IMR-90 (cell line): ENCODE results near the gene EGFL7. TPM values are rescaled to one million over a fixed set of nuclear protein-coding genes. Genes with fewer than 3 reads are reported as not detected.

Experiments used
- ATAC-seq: fragments of 200-7000 bp; cut with Tn5 transposase; 2 replicates; pipeline ENCODE4 v1.9.1; 2020; ENCODE audit warnings: low read depth, mild to moderate bottlenecking, moderate library complexity
- BruUV-seq: library from RNA; stranded (reverse); fragments of 400-500 nt; replicated peaks from 2 replicates; lab custom pipeline; 2021; lab: Mats Ljungman, UMichigan
- CTCF ChIA-PET: fragments of 300-600 bp; formaldehyde crosslinking; extraction: SDS; loops from one replicate; lab custom pipeline; 2021; ENCODE audit warnings: antibody characterized with exemption; lab: Yijun Ruan, JAX
- POLR2A ChIA-PET: fragments of 300-600 bp; sonication (Branson Sonifier 250); formaldehyde crosslinking; loops from one replicate; lab custom pipeline; 2022; ENCODE audit warnings: antibody characterized with exemption; ENCODE audit not compliant: unreplicated experiment; lab: Charles Lee
- DNase-seq: peaks from one replicate; pipeline ENCODE4 v3.0.0; 2013
- H2AFZ ChIP-seq: replicated peaks from 2 replicates; pipeline ENCODE3; 2013; ENCODE audit warnings: low read length, mild to moderate bottlenecking; ENCODE audit not compliant: poor library complexity
- H2AK5ac ChIP-seq: 2 replicates; pipeline ENCODE4 v1.6.1; 2013; ENCODE audit warnings: low read depth, low read length, inconsistent platforms
- H2AK9ac ChIP-seq: replicated peaks from 2 replicates; pipeline ENCODE3; 2013; ENCODE audit warnings: mild to moderate bottlenecking, low read depth, low read length, moderate library complexity; ENCODE audit not compliant: poor library complexity
- H2BK120ac ChIP-seq: 2 replicates; pipeline ENCODE4 v1.6.1; 2013; ENCODE audit warnings: low read depth, low read length, inconsistent platforms
- H2BK15ac ChIP-seq: 3 replicates; pipeline ENCODE4 v1.6.1; 2013; ENCODE audit warnings: low read depth, low read length, inconsistent platforms
- H2BK20ac ChIP-seq: 2 replicates; pipeline ENCODE4 v1.6.1; 2013; ENCODE audit warnings: low read depth, mild to moderate bottlenecking, inconsistent platforms, low read length, moderate library complexity
- H2BK5ac ChIP-seq: 2 replicates; pipeline ENCODE4 v1.6.1; 2013; ENCODE audit warnings: mild to moderate bottlenecking, low read depth, low read length, inconsistent platforms; ENCODE audit not compliant: poor library complexity, severe bottlenecking
- H3K14ac ChIP-seq: replicated peaks from 2 replicates; pipeline ENCODE4 v1.6.1; 2013; ENCODE audit warnings: low read depth, low read length, inconsistent platforms
- H3K18ac ChIP-seq: 2 replicates; pipeline ENCODE4 v1.6.1; 2013; ENCODE audit warnings: low read depth, low read length, control low read depth
- H3K23ac ChIP-seq: 2 replicates; pipeline ENCODE4 v1.6.1; 2013; ENCODE audit warnings: low read depth, low read length, inconsistent platforms
- H3K27ac ChIP-seq: 2 replicates; pipeline ENCODE4 v1.5.1; 2013; ENCODE audit warnings: mild to moderate bottlenecking, control low read depth, low read length; ENCODE audit not compliant: insufficient read depth
- H3K27me3 ChIP-seq: 2 replicates; pipeline ENCODE4 v1.6.1; 2013; ENCODE audit warnings: low read length; ENCODE audit not compliant: control insufficient read depth, insufficient read depth
- H3K36me3 ChIP-seq: 2 replicates; pipeline ENCODE4 v1.6.1; 2013; ENCODE audit warnings: low read length, mixed read lengths; ENCODE audit not compliant: control insufficient read depth, insufficient read depth
- H3K4ac ChIP-seq: 2 replicates; pipeline ENCODE4 v1.6.1; 2013; ENCODE audit warnings: low read depth, low read length, inconsistent platforms
- H3K4me1 ChIP-seq: 2 replicates; pipeline ENCODE4 v1.6.1; 2013; ENCODE audit warnings: low read length, mixed read lengths; ENCODE audit not compliant: control insufficient read depth, insufficient read depth
- H3K4me2 ChIP-seq: 2 replicates; pipeline ENCODE4 v1.6.1; 2013; ENCODE audit warnings: low read depth, mild to moderate bottlenecking, control low read depth, low read length, moderate library complexity
- H3K4me3 ChIP-seq: 2 replicates; pipeline ENCODE4 v1.5.1; 2013; ENCODE audit warnings: low read depth, mild to moderate bottlenecking, control low read depth, low read length, moderate library complexity; ENCODE audit not compliant: insufficient read depth
- H3K56ac ChIP-seq: 2 replicates; pipeline ENCODE4 v1.6.1; 2013; ENCODE audit warnings: low read length, inconsistent platforms; ENCODE audit not compliant: insufficient read depth; ENCODE audit errors: extremely low read depth
- H3K79me1 ChIP-seq, 2 experiments: 2 replicates each; pipeline ENCODE4 v1.6.1; 2013; ENCODE audit warnings: low read length in 2 of 2, inconsistent platforms in 1 of 2, low read depth in 1 of 2
- H3K9ac ChIP-seq: 2 replicates; pipeline ENCODE4 v1.6.1; 2013; ENCODE audit warnings: low read depth, low read length, control low read depth
- H3K9me1 ChIP-seq: 2 replicates; pipeline ENCODE4 v1.6.1; 2013; ENCODE audit warnings: low read length, inconsistent platforms; ENCODE audit not compliant: insufficient read depth
- H3K9me3 ChIP-seq: 2 replicates; pipeline ENCODE4 v1.6.1; 2013; ENCODE audit warnings: low read length; ENCODE audit not compliant: control insufficient read depth, insufficient read depth
- H4K20me1 ChIP-seq: 2 replicates; pipeline ENCODE4 v1.6.1; 2013; ENCODE audit warnings: low read length, inconsistent platforms; ENCODE audit not compliant: insufficient read depth
- H4K5ac ChIP-seq: 2 replicates; pipeline ENCODE4 v1.6.1; 2013; ENCODE audit warnings: mild to moderate bottlenecking, low read depth, low read length, control low read depth
- H4K8ac ChIP-seq, 2 experiments: 2 replicates each; pipeline ENCODE4 v1.6.1; 2013; ENCODE audit warnings: low read depth in 2 of 2, low read length in 2 of 2, control low read depth in 1 of 2, inconsistent platforms in 1 of 2
- H4K91ac ChIP-seq: 2 replicates; pipeline ENCODE4 v1.6.1; 2013; ENCODE audit warnings: low read depth, low read length, inconsistent platforms; ENCODE audit not compliant: insufficient read depth
- CEBPB ChIP-seq: IDR thresholded peaks from 2 replicates; pipeline ENCODE4 v1.6.1; 2012; ENCODE audit warnings: low read depth, low read length, improper control_type of control experiment
- MAZ ChIP-seq: IDR thresholded peaks from 2 replicates; pipeline ENCODE4 v1.6.1; 2012; ENCODE audit warnings: low read depth, mild to moderate bottlenecking, low read length, improper control_type of control experiment, moderate library complexity, borderline replicate concordance
- NFE2L2 ChIP-seq: fragments of 150-350 bp; IDR thresholded peaks from 2 replicates; pipeline ENCODE4 v1.6.1; 2016; ENCODE audit warnings: low read depth, mild to moderate bottlenecking, low read length
- RAD21 ChIP-seq: IDR thresholded peaks from 2 replicates; pipeline ENCODE4 v1.6.1; 2012; ENCODE audit warnings: low read length, improper control_type of control experiment
- USF2 ChIP-seq: fragments of 150-350 bp; IDR thresholded peaks from 2 replicates; pipeline ENCODE4 v1.6.1; 2017; ENCODE audit warnings: mild to moderate bottlenecking, antibody characterized with exemption, low read length, low read depth
- WGBS, 2 experiments: methylation state at CpG; one replicate each; pipeline versions ENCODE4 v1.1.5 to v1.1.7; 2013; ENCODE audit warnings: missing lambda C conversion rate in 2 of 2; ENCODE audit not compliant: insufficient read length in 1 of 2; ENCODE audit errors: extremely low coverage in 2 of 2; 5-methylcytosine and 5-hydroxymethylcytosine counted together
- dilution Hi-C: fragments of 300-500 bp; cut with HindIII; formaldehyde crosslinking; loops from one replicate; pipeline ENCODE4 v1.14.3; 2018; ENCODE audit warnings: low sequenced_read_pairs; ENCODE audit not compliant: unreplicated experiment
- in situ Hi-C: fragments of 300-500 bp; cut with MboI; formaldehyde crosslinking; loops from 3 replicates; pipeline ENCODE4 v1.14.3; 2019; ENCODE audit warnings: low sequenced_read_pairs, inconsistent platforms, mixed read lengths
- intact Hi-C: fragments of 100-400 bp; cut with micrococcal nuclease; formaldehyde crosslinking; loops from 2 replicates; pipeline ENCODE4 v1.10.0; 2022
- polyA plus RNA-seq, 3 experiments: library from polyadenylated mRNA; depleted of rRNA; stranded (reverse); fragments of >200 nt; gene quantifications; 2 replicates each; pipeline ENCODE4 v1.2.3, GENCODE V29; 2012; ENCODE audit warnings: low replicate concordance in 1 of 3
- total RNA-seq: library from RNA; depleted of rRNA; stranded (reverse); fragments of >200 nt; gene quantifications from 2 replicates; pipeline ENCODE4 v1.2.3, GENCODE V29; 2012

Gene EGFL7
- total and polyA plus RNA-seq, 2 of the 4 experiments (the other 2 are of a cell fraction), result 2.2 to 10.4 TPM

- Histone ChIP-seq H3K4ac (0 out of 2 replicates have a peak overlapping the region, but pooled peaks have one; percentile 43), H2BK20ac (no peak overlapping the region), H3K36me3 (no peaks in the 10 kb centered on the region), H3K4me3 (peak overlapping the region; percentile 88), H3K14ac (0 out of 2 replicates have a peak overlapping the region, but pooled peaks have one; percentile 72), H4K8ac (no peak overlapping the region; a peak in 2 of 4 replicates), H4K5ac (peak overlapping the region; percentile 40), H2AK9ac (peak overlapping the region; percentile 97), H2AFZ (peak overlapping the region; percentile 94), H2AK5ac (peak overlapping the region; percentile 66; the same call in 1 of the 2 replicates), H4K91ac (no peak overlapping the region; the same call in 1 of the 2 replicates), H3K4me1 (peaks cover 4% of the 10 kb centered on the region), H3K79me1 (peaks cover 18 to 39% of the 10 kb centered on the region in 2 experiments), H3K23ac (0 out of 2 replicates have a peak overlapping the region, but pooled peaks have one; percentile 5), H3K9ac (peak overlapping the region; percentile 96), H3K9me1 (no peaks in the 10 kb centered on the region), H3K9me3 (no peaks in the 10 kb centered on the region), H3K56ac (0 out of 2 replicates have a peak overlapping the region, but pooled peaks have one; percentile 3), H2BK120ac (no peak overlapping the region), H3K27ac (peak overlapping the region; percentile 13; the same call in 1 of the 2 replicates), H2BK5ac (no peak overlapping the region), H3K18ac (peak overlapping the region; percentile 10; the same call in 1 of the 2 replicates), H4K20me1 (peaks cover 16% of the 10 kb centered on the region; the same call in 1 of the 2 replicates), H3K4me2 (peak overlapping the region; percentile 84), H2BK15ac (no peak overlapping the region), H3K27me3 (no peaks in the 10 kb centered on the region; the same call in 1 of the 2 replicates)
- dilution Hi-C loops (no loop called here), in situ Hi-C loops (no loop called here), intact Hi-C loops (no loop called here)
- ChIA-PET CTCF (no interaction called here), POLR2A (no interaction called here)
- 69% methylated on average over 9 of the region's 19 CpGs; no CpG with 5 or more reads in 1 of the 2 experiments for WGBS, 2 experiments
- peak; percentile 30 for ATAC-seq
- DNase-seq, result no peak
- BruUV-seq, result no TSS peak
- peak; percentile 56; the same call in 1 of the 2 replicates for TF ChIP-seq MAZ
- TF ChIP-seq NFE2L2, result no peak
- TF ChIP-seq USF2, result no peak
- no peak for TF ChIP-seq RAD21
- peak; percentile 16; the same call in 1 of the 2 replicates for TF ChIP-seq CEBPB
Measured at GRCh38 chr9:136685790-136686533, 23.2 kb downstream of the EGFL7 start.
